ENCODE data around the gene HSD17B12.

- TF ChIP-seq POLR2A (IDR thresholded peaks at IDR 0.05; ENCODE audit: low read depth) (no peak), CTCF (IDR thresholded peaks at IDR 0.05) (no peak), EP300 (IDR thresholded peaks at IDR 0.05) (no peak)
These were observed 109.3 kb downstream of the HSD17B12 start for GRCh38 chr11:43789700-43790443.
